ENCODE data around the gene PPIL6.

PPIL6 gene

GRCh38 chr6:109440331-109441068 lies at the start of gene PPIL6, which contains the start of gene SMPD2:
TSS of gene PPIL6 (minus strand) at chr6:109440628. CDS start at chr6:109440590, 38 bp downstream.
TSS of gene SMPD2 (plus strand) at chr6:109440724. CDS start at chr6:109441122, 398 bp downstream.
- DNase-seq: peak; percentile 60

GRCh38 chr6:109488001-109488400 lies 47.6 kb upstream of the PPIL6 start:
- no peak for DNase-seq

- DNase-seq: no peak
Measured at GRCh38 chr6:109486068-109486467, 45.6 kb upstream of the PPIL6 start.

- DNase-seq: no peak
Measured at GRCh38 chr6:109485266-109485935, 45.0 kb upstream of the PPIL6 start.

GRCh38 chr6:109484122-109484521 lies 43.7 kb upstream of the PPIL6 start:
- no peak for DNase-seq

GRCh38 chr6:109483735-109484057 lies 43.3 kb upstream of the PPIL6 start:
- DNase-seq: no peak

GRCh38 chr6:109482905-109483734 lies 42.7 kb upstream of the PPIL6 start, which contains the start of gene ZBTB24:
TSS of gene ZBTB24 (minus strand) at chr6:109483219. CDS start at chr6:109482026, 1,193 bp downstream.
- DNase-seq: peak; percentile 56

GRCh38 chr6:109480993-109481480 lies 40.6 kb upstream of the PPIL6 start:
- DNase-seq: no peak

GRCh38 chr6:109478841-109479624 lies 38.6 kb upstream of the PPIL6 start:
- no peak for DNase-seq

GRCh38 chr6:109478222-109478805 lies 37.9 kb upstream of the PPIL6 start:
- no peak for DNase-seq

- DNase-seq: no peak
Measured at GRCh38 chr6:109477725-109478124, 37.3 kb upstream of the PPIL6 start.

GRCh38 chr6:109477184-109477583 lies 36.8 kb upstream of the PPIL6 start:
- no peak for DNase-seq

GRCh38 chr6:109475625-109476024 lies 35.2 kb upstream of the PPIL6 start:
- DNase-seq: no peak

GRCh38 chr6:109474995-109475394 lies 34.6 kb upstream of the PPIL6 start:
- DNase-seq: no peak

- DNase-seq: no peak
Measured at GRCh38 chr6:109473120-109473519, 32.7 kb upstream of the PPIL6 start.

- DNase-seq: no peak
Measured at GRCh38 chr6:109472132-109472995, 31.9 kb upstream of the PPIL6 start.

GRCh38 chr6:109471105-109471810 lies 30.8 kb upstream of the PPIL6 start:
- DNase-seq: no peak

- no peak for DNase-seq
Measured at GRCh38 chr6:109469591-109470189, 29.3 kb upstream of the PPIL6 start.

- no peak for DNase-seq
Measured at GRCh38 chr6:109467696-109468095, 27.3 kb upstream of the PPIL6 start.
